IMR-90 (cell line): Measurements from ENCODE around the gene KLHL42. TPM values are rescaled to one million over a fixed set of nuclear protein-coding genes. Genes with fewer than 3 reads are reported as not detected.
"Not testable (repeated sequence)": the region's sequence is repeated elsewhere in the genome, so short reads cannot be mapped to it uniquely, and the experiment has no call there.

ENCODE experiments used
- ATAC-seq: fragments of 200-7000 bp; cut with Tn5 transposase; 2 replicates; pipeline ENCODE4 v1.9.1; 2020; ENCODE audit warnings: low read depth, mild to moderate bottlenecking, moderate library complexity
- BruUV-seq: library from RNA; stranded (reverse); fragments of 400-500 nt; replicated peaks from 2 replicates; lab custom pipeline; 2021; lab: Mats Ljungman, UMichigan
- CTCF ChIA-PET: fragments of 300-600 bp; formaldehyde crosslinking; extraction: SDS; loops from one replicate; lab custom pipeline; 2021; ENCODE audit warnings: antibody characterized with exemption; lab: Yijun Ruan, JAX
- POLR2A ChIA-PET: fragments of 300-600 bp; sonication (Branson Sonifier 250); formaldehyde crosslinking; loops from one replicate; lab custom pipeline; 2022; ENCODE audit warnings: antibody characterized with exemption; ENCODE audit not compliant: unreplicated experiment; lab: Charles Lee
- DNase-seq: peaks from one replicate; pipeline ENCODE4 v3.0.0; 2013
- H2AFZ ChIP-seq: replicated peaks from 2 replicates; pipeline ENCODE3; 2013; ENCODE audit warnings: low read length, mild to moderate bottlenecking; ENCODE audit not compliant: poor library complexity
- H2AK5ac ChIP-seq: 2 replicates; pipeline ENCODE4 v1.6.1; 2013; ENCODE audit warnings: low read depth, low read length, inconsistent platforms
- H2AK9ac ChIP-seq: replicated peaks from 2 replicates; pipeline ENCODE3; 2013; ENCODE audit warnings: mild to moderate bottlenecking, low read depth, low read length, moderate library complexity; ENCODE audit not compliant: poor library complexity
- H2BK120ac ChIP-seq: 2 replicates; pipeline ENCODE4 v1.6.1; 2013; ENCODE audit warnings: low read depth, low read length, inconsistent platforms
- H2BK15ac ChIP-seq: 3 replicates; pipeline ENCODE4 v1.6.1; 2013; ENCODE audit warnings: low read depth, low read length, inconsistent platforms
- H2BK20ac ChIP-seq: 2 replicates; pipeline ENCODE4 v1.6.1; 2013; ENCODE audit warnings: low read depth, mild to moderate bottlenecking, inconsistent platforms, low read length, moderate library complexity
- H2BK5ac ChIP-seq: 2 replicates; pipeline ENCODE4 v1.6.1; 2013; ENCODE audit warnings: mild to moderate bottlenecking, low read depth, low read length, inconsistent platforms; ENCODE audit not compliant: poor library complexity, severe bottlenecking
- H3K14ac ChIP-seq: replicated peaks from 2 replicates; pipeline ENCODE4 v1.6.1; 2013; ENCODE audit warnings: low read depth, low read length, inconsistent platforms
- H3K18ac ChIP-seq: 2 replicates; pipeline ENCODE4 v1.6.1; 2013; ENCODE audit warnings: low read depth, low read length, control low read depth
- H3K23ac ChIP-seq: 2 replicates; pipeline ENCODE4 v1.6.1; 2013; ENCODE audit warnings: low read depth, low read length, inconsistent platforms
- H3K27ac ChIP-seq: 2 replicates; pipeline ENCODE4 v1.5.1; 2013; ENCODE audit warnings: mild to moderate bottlenecking, control low read depth, low read length; ENCODE audit not compliant: insufficient read depth
- H3K27me3 ChIP-seq: 2 replicates; pipeline ENCODE4 v1.6.1; 2013; ENCODE audit warnings: low read length; ENCODE audit not compliant: control insufficient read depth, insufficient read depth
- H3K36me3 ChIP-seq: 2 replicates; pipeline ENCODE4 v1.6.1; 2013; ENCODE audit warnings: low read length, mixed read lengths; ENCODE audit not compliant: control insufficient read depth, insufficient read depth
- H3K4ac ChIP-seq: 2 replicates; pipeline ENCODE4 v1.6.1; 2013; ENCODE audit warnings: low read depth, low read length, inconsistent platforms
- H3K4me1 ChIP-seq: 2 replicates; pipeline ENCODE4 v1.6.1; 2013; ENCODE audit warnings: low read length, mixed read lengths; ENCODE audit not compliant: control insufficient read depth, insufficient read depth
- H3K4me2 ChIP-seq: 2 replicates; pipeline ENCODE4 v1.6.1; 2013; ENCODE audit warnings: low read depth, mild to moderate bottlenecking, control low read depth, low read length, moderate library complexity
- H3K4me3 ChIP-seq: 2 replicates; pipeline ENCODE4 v1.5.1; 2013; ENCODE audit warnings: low read depth, mild to moderate bottlenecking, control low read depth, low read length, moderate library complexity; ENCODE audit not compliant: insufficient read depth
- H3K56ac ChIP-seq: 2 replicates; pipeline ENCODE4 v1.6.1; 2013; ENCODE audit warnings: low read length, inconsistent platforms; ENCODE audit not compliant: insufficient read depth; ENCODE audit errors: extremely low read depth
- H3K79me1 ChIP-seq, 2 experiments: 2 replicates each; pipeline ENCODE4 v1.6.1; 2013; ENCODE audit warnings: low read length in 2 of 2, inconsistent platforms in 1 of 2, low read depth in 1 of 2
- H3K9ac ChIP-seq: 2 replicates; pipeline ENCODE4 v1.6.1; 2013; ENCODE audit warnings: low read depth, low read length, control low read depth
- H3K9me1 ChIP-seq: 2 replicates; pipeline ENCODE4 v1.6.1; 2013; ENCODE audit warnings: low read length, inconsistent platforms; ENCODE audit not compliant: insufficient read depth
- H3K9me3 ChIP-seq: 2 replicates; pipeline ENCODE4 v1.6.1; 2013; ENCODE audit warnings: low read length; ENCODE audit not compliant: control insufficient read depth, insufficient read depth
- H4K20me1 ChIP-seq: 2 replicates; pipeline ENCODE4 v1.6.1; 2013; ENCODE audit warnings: low read length, inconsistent platforms; ENCODE audit not compliant: insufficient read depth
- H4K5ac ChIP-seq: 2 replicates; pipeline ENCODE4 v1.6.1; 2013; ENCODE audit warnings: mild to moderate bottlenecking, low read depth, low read length, control low read depth
- H4K8ac ChIP-seq, 2 experiments: 2 replicates each; pipeline ENCODE4 v1.6.1; 2013; ENCODE audit warnings: low read depth in 2 of 2, low read length in 2 of 2, control low read depth in 1 of 2, inconsistent platforms in 1 of 2
- H4K91ac ChIP-seq: 2 replicates; pipeline ENCODE4 v1.6.1; 2013; ENCODE audit warnings: low read depth, low read length, inconsistent platforms; ENCODE audit not compliant: insufficient read depth
- WGBS, 2 experiments: methylation state at CpG; one replicate each; pipeline versions ENCODE4 v1.1.5 to v1.1.7; 2013; ENCODE audit warnings: missing lambda C conversion rate in 2 of 2; ENCODE audit not compliant: insufficient read length in 1 of 2; ENCODE audit errors: extremely low coverage in 2 of 2; 5-methylcytosine and 5-hydroxymethylcytosine counted together
- dilution Hi-C: fragments of 300-500 bp; cut with HindIII; formaldehyde crosslinking; loops from one replicate; pipeline ENCODE4 v1.14.3; 2018; ENCODE audit warnings: low sequenced_read_pairs; ENCODE audit not compliant: unreplicated experiment
- in situ Hi-C: fragments of 300-500 bp; cut with MboI; formaldehyde crosslinking; loops from 3 replicates; pipeline ENCODE4 v1.14.3; 2019; ENCODE audit warnings: low sequenced_read_pairs, inconsistent platforms, mixed read lengths
- intact Hi-C: fragments of 100-400 bp; cut with micrococcal nuclease; formaldehyde crosslinking; loops from 2 replicates; pipeline ENCODE4 v1.10.0; 2022
- polyA plus RNA-seq, 3 experiments: library from polyadenylated mRNA; depleted of rRNA; stranded (reverse); fragments of >200 nt; gene quantifications; 2 replicates each; pipeline ENCODE4 v1.2.3, GENCODE V29; 2012; ENCODE audit warnings: low replicate concordance in 1 of 3
- total RNA-seq: library from RNA; depleted of rRNA; stranded (reverse); fragments of >200 nt; gene quantifications from 2 replicates; pipeline ENCODE4 v1.2.3, GENCODE V29; 2012

Gene KLHL42
- total and polyA plus RNA-seq, 2 of the 4 experiments (the other 2 are of a cell fraction): 16.7 to 28.3 TPM

GRCh38 chr12:27734321-27734720 lies 45.7 kb upstream of the KLHL42 start:
- H2AFZ ChIP-seq, H3K4me1 ChIP-seq, H2AK5ac ChIP-seq, BruUV-seq, POLR2A ChIA-PET, ATAC-seq, H4K8ac ChIP-seq, H3K27me3 ChIP-seq, H3K56ac ChIP-seq, H3K23ac ChIP-seq, H4K91ac ChIP-seq, H3K18ac ChIP-seq, H3K4ac ChIP-seq, H4K5ac ChIP-seq, H3K14ac ChIP-seq, H2BK15ac ChIP-seq, H2AK9ac ChIP-seq, DNase-seq, H2BK20ac ChIP-seq, H3K9ac ChIP-seq, H3K4me2 ChIP-seq, H3K9me1 ChIP-seq, H3K9me3 ChIP-seq, H3K27ac ChIP-seq, dilution Hi-C loops, H2BK5ac ChIP-seq, H3K4me3 ChIP-seq, H4K20me1 ChIP-seq, H2BK120ac ChIP-seq: not testable (repeated sequence)
- peaks cover 0 to 11% of the 10 kb centered on the region in 2 experiments; a peak in 3 of 4 replicates for H3K79me1 ChIP-seq
- no CpG with 5 or more reads among the region's 9 CpGs for WGBS, 2 experiments
- peaks cover 17% of the 10 kb centered on the region for H3K36me3 ChIP-seq
- intact Hi-C loops: loop anchor here (5.0 to 10.0 kb wide), 2 partner anchors 88 to 1260 kb away; no protein-coding TSS in a partner anchor
- CTCF ChIA-PET: interaction anchor here (1.0 to 2.1 kb wide), 3 partner anchors 87 to 206 kb away, joined by 5 to 11 read pairs (median 7); no protein-coding TSS in a partner anchor
- in situ Hi-C loops: loop anchor here (5.0 to 25.0 kb wide), 3 partner anchors 213 to 1253 kb away; no protein-coding TSS in a partner anchor
